ENCODE results near the gene CCDC122. TPM values are rescaled to one million over a fixed set of nuclear protein-coding genes. Genes with fewer than 3 reads are reported as not detected.

CCDC122 gene
- total and polyA plus RNA-seq, 10 of the 15 experiments (the other 5 are each of a cell fraction or from before 2014, with no cell fraction given): 1.0 to 4.5 (median 2.9) TPM; not detected in 1

DNA sequence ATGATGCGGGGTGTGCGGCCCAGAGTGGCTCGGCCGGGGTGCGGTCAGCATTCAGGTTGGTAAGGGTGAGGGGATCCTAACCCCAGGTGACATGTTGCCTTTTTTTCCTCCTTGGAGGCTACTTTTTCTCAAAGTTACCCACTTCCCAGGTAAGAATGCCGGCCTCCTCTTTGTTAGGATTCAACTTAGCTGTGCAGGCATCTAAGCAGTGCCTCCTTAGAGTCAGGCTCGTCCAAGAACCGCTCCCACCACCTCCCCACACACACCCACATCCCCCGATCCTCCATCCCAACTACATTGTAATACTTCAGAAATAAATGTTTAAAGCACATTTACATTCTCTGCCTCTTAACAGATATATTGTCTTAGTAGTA lies 92.0 kb downstream of the CCDC122 start:
- Histone ChIP-seq H3K27me3 (replicated peaks in 1 of 2; ENCODE audit: control insufficient read depth in 2 of 2, insufficient read depth in 2 of 2, low read length in 1 of 2) (peaks cover 3 to 4% of the 10 kb centered on the region in 2 experiments; a peak in 3 of 4 replicates), H2AFZ (ENCODE audit: control insufficient read depth, low read depth, low read length) (0 out of 2 replicates have a peak overlapping the region, but pooled peaks have one; percentile 41), H3K4me1 (ENCODE audit: control insufficient read depth, insufficient read depth, low read length) (no peaks in the 10 kb centered on the region), H3K4me3 (peak overlapping the region; percentile 73; the same call in 1 of the 2 replicates), H3K27ac (ENCODE audit: control insufficient read depth, insufficient read depth) (no peak overlapping the region), H3K9ac (ENCODE audit: control insufficient read depth, insufficient read depth, low read length) (no peak overlapping the region), H3K4me2 (ENCODE audit: control insufficient read depth, insufficient read depth) (peak overlapping the region; percentile 36), H3K9me3 (replicated peaks; ENCODE audit: control insufficient read depth, insufficient read depth, low read length) (no peaks in the 10 kb centered on the region), H3K36me3 (ENCODE audit: control insufficient read depth in 2 of 2, insufficient read depth in 2 of 2, low read length in 1 of 2) (no peaks in the 10 kb centered on the region), H4K20me1 (ENCODE audit: control insufficient read depth, insufficient read depth) (no peaks in the 10 kb centered on the region), H3K79me2 (ENCODE audit: control insufficient read depth, insufficient read depth, low read length) (no peaks in the 10 kb centered on the region)
- ChIA-PET POLR2A (no interaction called here), SMC1A (ENCODE audit: uncharacterized antibody, unreplicated experiment) (no interaction called here), RAD21 (ENCODE audit: unreplicated experiment) (no interaction called here), CTCF (no interaction called here)
- no peak for ATAC-seq
- BruUV-seq (replicated peaks): no TSS peak
- in situ Hi-C loops (cut with MboI): loop anchor here (25.0 kb wide), 1 partner anchor 1450 kb away; no protein-coding TSS in a partner anchor
- 24% methylated on average over 8 of the region's 9 CpGs for WGBS (ENCODE audit: insufficient coverage, insufficient replicate concordance, low lambda C conversion rate, missing lambda C conversion rate)
- FAIRE-seq: no peak
- intact Hi-C loops (cut with micrococcal nuclease; ENCODE audit: unreplicated experiment): no loop called here
- TF ChIP-seq SREBF2 (IDR thresholded peaks at IDR 0.05; ENCODE audit: low read length): no peak
- DNase-seq (ENCODE audit: low read depth, low spot score): no peak

- peak within 1 kb of the TSS; percentile 73 for H3K4me3 ChIP-seq
- ChIA-PET RAD21 (ENCODE audit: unreplicated experiment) (interaction anchor here (0.7 kb wide), 1 partner anchor 18 kb away, joined by 3 read pairs; no protein-coding TSS in a partner anchor), POLR2A (no interaction called here), SMC1A (ENCODE audit: uncharacterized antibody, unreplicated experiment) (no interaction called here), CTCF (no interaction called here)
- H3K27ac ChIP-seq (ENCODE audit: control insufficient read depth, insufficient read depth): no peak within 1 kb of the TSS
- no peak for DNase-seq (ENCODE audit: low read depth, low spot score)
- 7% methylated on average over 74 of the region's 93 CpGs for WGBS (ENCODE audit: insufficient coverage, insufficient replicate concordance, low lambda C conversion rate, missing lambda C conversion rate)
- intact Hi-C loops (cut with micrococcal nuclease; ENCODE audit: unreplicated experiment) (no loop called here), in situ Hi-C loops (cut with MboI) (loop anchor here (25.0 kb wide), 1 partner anchor 1450 kb away; no protein-coding TSS in a partner anchor)
- BruUV-seq (replicated peaks): no TSS peak
- no peak for FAIRE-seq
- no peak within 1 kb of the TSS for H3K9ac ChIP-seq (ENCODE audit: control insufficient read depth, insufficient read depth, low read length)
- H3K27me3 ChIP-seq (replicated peaks in 1 of 2; ENCODE audit: control insufficient read depth in 2 of 2, insufficient read depth in 2 of 2, low read length in 1 of 2): peaks cover 3 to 4% of the 10 kb centered on the region in 2 experiments; a peak in 3 of 4 replicates
- no peaks in the 10 kb centered on the region for H4K20me1 ChIP-seq (ENCODE audit: control insufficient read depth, insufficient read depth)
- H3K36me3 ChIP-seq (ENCODE audit: control insufficient read depth in 2 of 2, insufficient read depth in 2 of 2, low read length in 1 of 2): no peaks in the 10 kb centered on the region
- H3K4me2 ChIP-seq (ENCODE audit: control insufficient read depth, insufficient read depth): peak within 1 kb of the TSS; percentile 36
- no peaks in the 10 kb centered on the region for H3K79me2 ChIP-seq (ENCODE audit: control insufficient read depth, insufficient read depth, low read length)
- ATAC-seq: peak; percentile 74
- peak within 1 kb of the TSS; percentile 41 for H2AFZ ChIP-seq (ENCODE audit: control insufficient read depth, low read depth, low read length)
- TF ChIP-seq, protein P1, sequence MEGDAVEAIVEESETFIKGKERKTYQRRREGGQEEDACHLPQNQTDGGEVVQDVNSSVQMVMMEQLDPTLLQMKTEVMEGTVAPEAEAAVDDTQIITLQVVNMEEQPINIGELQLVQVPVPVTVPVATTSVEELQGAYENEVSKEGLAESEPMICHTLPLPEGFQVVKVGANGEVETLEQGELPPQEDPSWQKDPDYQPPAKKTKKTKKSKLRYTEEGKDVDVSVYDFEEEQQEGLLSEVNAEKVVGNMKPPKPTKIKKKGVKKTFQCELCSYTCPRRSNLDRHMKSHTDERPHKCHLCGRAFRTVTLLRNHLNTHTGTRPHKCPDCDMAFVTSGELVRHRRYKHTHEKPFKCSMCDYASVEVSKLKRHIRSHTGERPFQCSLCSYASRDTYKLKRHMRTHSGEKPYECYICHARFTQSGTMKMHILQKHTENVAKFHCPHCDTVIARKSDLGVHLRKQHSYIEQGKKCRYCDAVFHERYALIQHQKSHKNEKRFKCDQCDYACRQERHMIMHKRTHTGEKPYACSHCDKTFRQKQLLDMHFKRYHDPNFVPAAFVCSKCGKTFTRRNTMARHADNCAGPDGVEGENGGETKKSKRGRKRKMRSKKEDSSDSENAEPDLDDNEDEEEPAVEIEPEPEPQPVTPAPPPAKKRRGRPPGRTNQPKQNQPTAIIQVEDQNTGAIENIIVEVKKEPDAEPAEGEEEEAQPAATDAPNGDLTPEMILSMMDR (IDR thresholded peaks at IDR 0.05 in 2 of 3, conservative IDR thresholded peaks at IDR 0.05 in 1 of 3; ENCODE audit: control insufficient read depth in 2 of 3, extremely low read depth in 1 of 3, insufficient read depth in 1 of 3, low read depth in 3 of 3, low read length in 3 of 3): 0 out of 6 replicates have a peak, but pooled peaks of 1 of the 3 experiments have one; percentile 7
- 0 out of 2 replicates have a peak, but pooled peaks have one; percentile 13 for TF ChIP-seq RAD21 (IDR thresholded peaks at IDR 0.05; ENCODE audit: insufficient read depth, low read depth, low read length)
- no peak for TF ChIP-seq ZNF687 (IDR thresholded peaks at IDR 0.05)
- TF ChIP-seq HDAC6 (IDR thresholded peaks at IDR 0.05; ENCODE audit: unreplicated experiment): peak; percentile 80
- H3K4me1 ChIP-seq (ENCODE audit: control insufficient read depth, insufficient read depth, low read length): no peaks in the 10 kb centered on the region
- no peaks in the 10 kb centered on the region for H3K9me3 ChIP-seq (replicated peaks; ENCODE audit: control insufficient read depth, insufficient read depth, low read length)
Measured at GRCh38 chr13:43786766-43787517, 92.6 kb downstream of the CCDC122 start, which contains the start of gene ENOX1. Gene ENOX1, minus strand, starts transcription at chr13:43786972.
